Epithelial cell of proximal tubule (primary cell): ENCODE results near the gene TAF6. TPM values are rescaled to one million over a fixed set of nuclear protein-coding genes. Genes with fewer than 3 reads are reported as not detected.

Experiments used
- DNase-seq: peaks from one replicate; pipeline ENCODE4 v3.0.0-alpha.2; 2011; ENCODE audit warnings: low read depth
- H3K4me3 ChIP-seq: 2 replicates; pipeline ENCODE4 v1.5.1; 2011; ENCODE audit warnings: low read depth, mild to moderate bottlenecking, low read length
- total RNA-seq: library from RNA; depleted of rRNA; stranded (reverse); fragments of >200 nt; gene quantifications from 2 replicates; pipeline ENCODE4 v1.2.3, GENCODE V29; 2015
- TF ChIP-seq, protein P1 (sequence below): conservative IDR thresholded peaks from 2 replicates; pipeline ENCODE4 v1.5.1; 2012; ENCODE audit warnings: low read depth, mild to moderate bottlenecking, low read length

Gene TAF6
- 62.8 and 73.6 TPM in 2 replicates for total RNA-seq

DNA sequence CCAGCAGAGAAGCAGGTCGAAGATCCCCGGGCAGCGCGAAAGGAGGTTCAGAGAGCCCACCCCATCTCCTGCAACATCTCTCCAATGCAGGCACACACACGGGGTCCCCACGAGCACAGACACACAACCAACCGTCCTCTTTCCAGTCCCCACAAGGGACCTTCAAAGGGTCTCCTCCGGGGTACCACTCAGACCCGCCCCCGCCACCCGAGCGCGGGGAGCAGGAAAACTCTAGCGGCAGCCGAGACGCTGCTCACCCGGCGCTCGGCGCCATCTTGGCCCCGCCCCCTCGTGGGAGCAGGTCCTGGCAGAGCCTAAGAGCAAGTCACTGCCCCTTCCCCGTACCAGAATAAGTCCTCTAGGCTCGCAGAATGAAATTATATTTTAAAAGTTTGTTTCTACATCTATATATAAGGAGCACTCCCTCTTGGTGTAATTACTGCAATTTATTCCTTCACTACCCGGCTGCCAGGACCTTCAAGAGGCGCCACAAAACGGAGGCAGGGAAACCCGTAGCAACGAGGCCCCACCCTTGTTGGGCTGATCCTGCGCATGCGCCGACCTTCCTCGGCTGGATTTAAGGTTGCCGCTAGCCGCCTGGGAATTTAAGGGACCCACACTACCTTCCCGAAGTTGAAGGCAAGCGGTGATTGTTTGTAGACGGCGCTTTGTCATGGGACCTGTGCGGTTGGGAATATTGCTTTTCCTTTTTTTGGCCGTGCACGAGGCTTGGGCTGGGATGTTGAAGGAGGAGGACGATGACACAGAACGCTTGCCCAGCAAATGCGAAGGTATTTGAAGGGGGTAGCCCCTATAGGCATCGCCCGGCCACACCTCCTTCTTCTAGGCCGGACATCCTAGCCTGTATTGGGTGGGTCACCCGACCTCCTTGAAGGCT lies at the start of gene TAF6, which contains the start of gene CNPY4:
TSS of gene TAF6 (minus strand) at position 287 of the 898 bp plus-strand sequence. CDS start 5,149 bp downstream, outside the sequence.
TSS of gene CNPY4 (plus strand) at position 563 of the 898 bp plus-strand sequence. CDS start at position 674, 111 bp downstream.
- peak within 1 kb of the TSS; percentile 100 for H3K4me3 ChIP-seq
- peak; percentile 81 for DNase-seq
- TF ChIP-seq, protein P1, sequence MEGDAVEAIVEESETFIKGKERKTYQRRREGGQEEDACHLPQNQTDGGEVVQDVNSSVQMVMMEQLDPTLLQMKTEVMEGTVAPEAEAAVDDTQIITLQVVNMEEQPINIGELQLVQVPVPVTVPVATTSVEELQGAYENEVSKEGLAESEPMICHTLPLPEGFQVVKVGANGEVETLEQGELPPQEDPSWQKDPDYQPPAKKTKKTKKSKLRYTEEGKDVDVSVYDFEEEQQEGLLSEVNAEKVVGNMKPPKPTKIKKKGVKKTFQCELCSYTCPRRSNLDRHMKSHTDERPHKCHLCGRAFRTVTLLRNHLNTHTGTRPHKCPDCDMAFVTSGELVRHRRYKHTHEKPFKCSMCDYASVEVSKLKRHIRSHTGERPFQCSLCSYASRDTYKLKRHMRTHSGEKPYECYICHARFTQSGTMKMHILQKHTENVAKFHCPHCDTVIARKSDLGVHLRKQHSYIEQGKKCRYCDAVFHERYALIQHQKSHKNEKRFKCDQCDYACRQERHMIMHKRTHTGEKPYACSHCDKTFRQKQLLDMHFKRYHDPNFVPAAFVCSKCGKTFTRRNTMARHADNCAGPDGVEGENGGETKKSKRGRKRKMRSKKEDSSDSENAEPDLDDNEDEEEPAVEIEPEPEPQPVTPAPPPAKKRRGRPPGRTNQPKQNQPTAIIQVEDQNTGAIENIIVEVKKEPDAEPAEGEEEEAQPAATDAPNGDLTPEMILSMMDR = no peak

DNA sequence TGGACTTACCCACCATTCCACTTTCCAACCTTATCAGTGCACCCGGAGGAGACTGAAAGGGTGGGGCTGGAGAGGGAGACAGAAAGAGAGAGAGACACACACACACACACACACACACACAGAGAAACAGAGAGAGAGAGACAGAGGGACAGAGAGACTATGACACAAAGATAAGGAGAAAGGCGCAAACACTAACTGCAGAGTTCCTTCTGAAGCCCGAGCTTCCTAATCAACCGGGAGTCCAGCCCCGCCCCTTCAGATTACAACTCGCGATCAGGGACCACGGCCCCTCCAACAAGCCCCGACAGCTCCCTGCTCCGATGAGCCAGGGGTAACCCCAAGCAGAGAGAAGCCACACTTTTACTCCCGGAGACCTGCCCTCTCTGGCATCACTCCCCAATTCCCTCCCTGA lies 48.8 kb upstream of the TAF6 start:
- TF ChIP-seq, protein P1 = no peak
- no peak for DNase-seq
- peak overlapping the region; percentile 42 for H3K4me3 ChIP-seq

DNA sequence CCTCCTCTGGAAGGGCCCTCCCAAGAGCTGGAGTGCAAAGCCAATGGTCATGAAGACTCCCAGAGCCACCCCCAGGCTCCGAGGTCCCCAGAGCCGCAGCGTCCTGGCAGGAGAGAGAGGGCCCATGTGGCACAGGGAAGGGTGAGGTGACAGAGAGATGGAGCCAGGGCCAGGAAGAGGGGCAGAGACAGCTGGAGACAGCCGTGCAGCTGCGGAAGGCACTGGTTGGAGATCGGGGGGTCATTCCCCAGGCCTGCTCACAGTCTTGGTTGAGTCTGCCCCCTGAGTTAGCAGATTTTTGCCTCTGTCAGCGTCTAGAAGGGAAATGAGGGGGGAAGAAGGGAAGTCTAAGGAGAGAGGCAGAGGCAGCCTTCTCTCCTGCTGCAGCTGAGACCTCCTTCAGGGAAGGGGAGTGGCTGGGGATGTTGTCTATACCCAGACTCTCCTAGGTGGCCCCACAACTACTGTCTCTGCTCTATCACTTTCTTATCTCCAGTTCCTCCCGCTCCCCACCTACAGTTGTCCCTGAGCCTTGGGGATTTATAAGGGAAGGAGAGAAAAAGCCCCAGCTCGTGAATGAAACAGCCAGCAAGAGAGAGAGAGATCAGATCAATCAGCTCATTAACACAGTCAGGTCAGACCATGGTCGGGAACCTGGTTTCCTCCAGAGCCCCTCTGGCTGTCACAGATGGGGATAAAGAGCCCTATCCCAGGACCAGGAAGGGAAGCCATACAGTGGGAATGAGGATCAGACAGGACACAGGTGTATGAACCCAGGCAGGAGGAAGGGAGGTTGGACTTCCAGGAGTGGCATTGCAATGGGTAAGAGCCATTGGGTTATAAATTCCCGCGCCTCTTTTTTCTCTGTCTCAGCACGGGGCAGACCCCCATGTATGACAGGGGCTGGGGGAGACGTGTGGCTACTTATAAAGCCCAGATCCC lies 48.1 kb upstream of the TAF6 start:
- DNase-seq = no peak
- TF ChIP-seq, protein P1 = no peak

DNA sequence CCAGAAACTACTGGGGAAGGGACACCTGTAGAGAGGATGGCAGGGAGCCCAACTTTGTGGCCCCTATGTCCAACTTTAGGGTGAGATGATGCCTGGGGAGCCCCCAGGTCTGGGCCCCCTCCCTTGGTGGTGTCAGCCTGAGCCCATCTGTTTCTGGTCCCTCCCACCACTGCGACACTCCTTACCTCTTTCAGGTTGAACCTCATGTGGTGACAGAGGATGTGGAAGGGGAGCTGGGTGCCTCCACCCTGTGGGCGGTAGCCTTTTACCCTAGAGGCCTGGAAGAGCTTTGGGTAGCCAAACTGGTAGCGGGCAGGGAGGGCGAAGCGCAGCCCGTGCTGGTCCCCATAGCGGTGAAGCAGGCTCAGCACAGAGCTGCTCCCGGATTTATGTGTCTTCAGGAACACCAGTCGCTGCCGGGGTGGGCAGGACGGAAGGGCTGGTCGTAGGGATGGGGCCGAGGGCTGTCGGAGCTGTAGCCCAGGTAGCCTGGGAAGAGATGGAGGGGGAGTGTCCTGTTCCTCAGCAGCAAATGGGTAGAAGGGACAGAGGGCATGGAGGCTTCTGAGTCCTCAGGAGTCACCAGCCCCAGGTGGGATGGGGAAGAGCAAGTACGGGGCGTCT lies 47.3 kb upstream of the TAF6 start:
- TF ChIP-seq, protein P1 = no peak
- H3K4me3 ChIP-seq = no peak overlapping the region
- DNase-seq = no peak

More for the DNA sequence above, 48.1 kb upstream of the TAF6 start:
- no peak overlapping the region for H3K4me3 ChIP-seq

DNA sequence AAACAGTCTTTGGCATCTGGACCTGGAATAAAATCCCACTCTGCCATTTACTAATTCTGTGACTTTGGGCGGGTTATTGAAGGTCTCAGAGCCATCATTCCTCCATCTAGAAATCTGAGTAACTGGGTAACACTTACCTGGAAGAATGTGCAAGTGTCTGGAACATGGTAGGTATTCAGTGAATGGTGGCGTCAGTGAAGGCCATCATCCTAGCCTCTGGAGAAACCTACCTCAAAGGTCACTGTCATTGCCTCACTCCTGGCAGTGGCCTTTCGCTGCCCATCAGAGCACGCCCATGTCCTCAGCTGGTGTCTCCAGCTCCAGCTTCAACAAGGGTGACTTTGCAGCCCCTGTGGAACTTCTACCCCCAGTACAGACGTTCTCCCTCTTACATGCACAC lies 44.7 kb upstream of the TAF6 start:
- no peak for DNase-seq
- TF ChIP-seq, protein P1 = no peak
- H3K4me3 ChIP-seq = no peak overlapping the region

DNA sequence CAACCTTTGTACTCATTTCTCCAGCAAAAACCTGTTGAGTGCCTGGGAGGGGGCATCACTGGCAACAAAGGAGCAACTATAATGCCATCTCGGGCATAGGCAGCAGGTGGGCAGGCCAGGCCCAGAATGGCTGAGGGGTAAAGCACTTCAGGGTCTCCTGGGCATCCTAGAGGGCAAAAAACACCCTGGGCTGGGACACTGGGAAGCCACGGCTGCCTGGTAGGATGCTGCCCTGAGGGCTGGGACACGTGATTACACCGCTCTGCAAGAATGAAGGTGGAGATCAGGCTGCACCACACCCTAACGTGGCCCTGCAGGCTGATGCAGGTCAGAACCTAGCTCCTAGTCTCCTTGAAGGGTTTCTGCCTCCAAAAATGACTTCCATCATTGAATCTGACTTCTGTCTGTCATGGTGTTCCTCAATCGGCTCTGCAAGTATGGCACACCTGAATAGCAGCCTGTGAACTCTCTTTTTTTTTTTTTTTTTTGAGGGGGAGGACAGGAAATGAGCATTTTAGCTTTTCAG lies 43.9 kb upstream of the TAF6 start:
- no peak for DNase-seq
- H3K4me3 ChIP-seq = no peak overlapping the region
- TF ChIP-seq, protein P1 = no peak
